ENCODE measurements around the gene SIM2.

Gene SIM2

DNA sequence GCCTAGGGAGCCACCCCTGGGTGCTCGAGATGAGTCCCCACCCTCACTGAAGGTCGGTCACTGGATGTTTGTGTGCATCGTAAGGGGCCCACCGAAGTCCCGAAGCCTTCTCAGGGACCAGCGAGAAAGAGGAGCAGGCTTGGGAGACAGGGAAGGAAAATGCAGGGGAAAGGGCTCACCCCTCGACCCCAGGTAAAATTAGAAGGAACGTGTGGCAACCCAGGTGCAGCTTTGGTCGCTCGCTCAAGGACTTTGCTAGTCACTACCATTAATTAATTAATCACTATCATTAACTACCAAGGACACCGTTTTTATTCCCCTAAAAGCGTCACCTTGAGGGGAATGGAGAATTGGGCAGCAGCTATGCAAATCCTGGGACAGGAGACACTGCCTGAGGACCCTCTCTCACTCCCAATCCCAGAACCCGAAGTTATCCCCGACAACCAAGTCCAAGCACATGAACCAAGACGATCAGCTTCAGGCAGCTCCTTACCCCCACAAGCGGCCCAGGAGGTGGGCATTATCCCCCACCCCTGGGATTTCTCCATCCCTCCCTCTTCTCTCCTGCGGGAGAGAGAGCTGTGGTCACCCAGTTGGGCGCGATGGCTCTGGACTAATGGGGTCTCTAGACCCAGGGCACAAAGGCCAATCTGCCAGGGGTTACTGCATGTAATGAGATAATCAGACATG is 4.2 kb upstream of the SIM2 start:
- Histone ChIP-seq H3K9me3 (ENCODE audit: control insufficient read depth, insufficient read depth, low read length) (no peaks in the 10 kb centered on the region; the same call in 1 of the 2 replicates), H3K4me1 (ENCODE audit: control insufficient read depth, low read length) (no peaks in the 10 kb centered on the region), H3K27me3 (ENCODE audit: control insufficient read depth, low read length) (no peaks in the 10 kb centered on the region), H3K4me3 (ENCODE audit: low read length) (no peak overlapping the region), H3K27ac (ENCODE audit: low read depth, low read length) (no peak overlapping the region), H3K36me3 (ENCODE audit: control insufficient read depth, low read length) (no peaks in the 10 kb centered on the region), H4K20me1 (ENCODE audit: control insufficient read depth, insufficient read depth, low read depth, low read length) (no peaks in the 10 kb centered on the region), H3K4me2 (ENCODE audit: low read length) (no peak overlapping the region), H3F3A (ENCODE audit: control insufficient read depth, insufficient read depth) (no peaks in the 10 kb centered on the region), H3K9me2 (replicated peaks; ENCODE audit: control insufficient read depth, low read length) (no peaks in the 10 kb centered on the region), H3K79me2 (ENCODE audit: control insufficient read depth, low read length) (no peaks in the 10 kb centered on the region)
- TF ChIP-seq EZH2phosphoT487 (IDR thresholded peaks at IDR 0.05; ENCODE audit: borderline replicate concordance, low read length) = no peak
- TF ChIP-seq, protein P1, sequence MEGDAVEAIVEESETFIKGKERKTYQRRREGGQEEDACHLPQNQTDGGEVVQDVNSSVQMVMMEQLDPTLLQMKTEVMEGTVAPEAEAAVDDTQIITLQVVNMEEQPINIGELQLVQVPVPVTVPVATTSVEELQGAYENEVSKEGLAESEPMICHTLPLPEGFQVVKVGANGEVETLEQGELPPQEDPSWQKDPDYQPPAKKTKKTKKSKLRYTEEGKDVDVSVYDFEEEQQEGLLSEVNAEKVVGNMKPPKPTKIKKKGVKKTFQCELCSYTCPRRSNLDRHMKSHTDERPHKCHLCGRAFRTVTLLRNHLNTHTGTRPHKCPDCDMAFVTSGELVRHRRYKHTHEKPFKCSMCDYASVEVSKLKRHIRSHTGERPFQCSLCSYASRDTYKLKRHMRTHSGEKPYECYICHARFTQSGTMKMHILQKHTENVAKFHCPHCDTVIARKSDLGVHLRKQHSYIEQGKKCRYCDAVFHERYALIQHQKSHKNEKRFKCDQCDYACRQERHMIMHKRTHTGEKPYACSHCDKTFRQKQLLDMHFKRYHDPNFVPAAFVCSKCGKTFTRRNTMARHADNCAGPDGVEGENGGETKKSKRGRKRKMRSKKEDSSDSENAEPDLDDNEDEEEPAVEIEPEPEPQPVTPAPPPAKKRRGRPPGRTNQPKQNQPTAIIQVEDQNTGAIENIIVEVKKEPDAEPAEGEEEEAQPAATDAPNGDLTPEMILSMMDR (IDR thresholded peaks at IDR 0.05; ENCODE audit: low read depth, low read length, poor library complexity, severe bottlenecking) = no peak

DNA sequence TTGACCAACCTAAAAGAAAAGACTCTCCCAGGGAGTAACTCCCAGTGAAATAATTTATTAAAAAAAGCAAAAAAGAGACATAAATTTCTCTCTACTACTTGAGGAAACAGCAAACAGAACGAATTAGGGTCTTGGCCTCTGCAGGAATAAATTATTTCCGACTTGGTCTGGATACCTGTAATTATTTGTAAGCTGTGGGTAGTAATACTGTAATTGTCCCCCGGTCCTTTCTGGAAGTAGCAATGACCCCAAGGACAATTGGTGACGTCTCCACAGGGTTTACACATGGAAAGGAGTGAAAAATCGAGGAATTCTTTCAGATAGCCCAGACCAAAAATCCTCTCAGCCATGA is 3.7 kb upstream of the SIM2 start:
- H3K36me3 ChIP-seq (ENCODE audit: control insufficient read depth, low read length) = no peaks in the 10 kb centered on the region
- no peaks in the 10 kb centered on the region for H3K79me2 ChIP-seq (ENCODE audit: control insufficient read depth, low read length)
- no peak overlapping the region for H3K4me2 ChIP-seq (ENCODE audit: low read length)
- no peaks in the 10 kb centered on the region; the same call in 1 of the 2 replicates for H3K9me3 ChIP-seq (ENCODE audit: control insufficient read depth, insufficient read depth, low read length)
- no peak for TF ChIP-seq EZH2phosphoT487 (IDR thresholded peaks at IDR 0.05; ENCODE audit: borderline replicate concordance, low read length)
- TF ChIP-seq, protein P1 (IDR thresholded peaks at IDR 0.05; ENCODE audit: low read depth, low read length, poor library complexity, severe bottlenecking) = no peak
- no peaks in the 10 kb centered on the region for H4K20me1 ChIP-seq (ENCODE audit: control insufficient read depth, insufficient read depth, low read depth, low read length)
- no peaks in the 10 kb centered on the region for H3F3A ChIP-seq (ENCODE audit: control insufficient read depth, insufficient read depth)
- no peaks in the 10 kb centered on the region for H3K4me1 ChIP-seq (ENCODE audit: control insufficient read depth, low read length)
- H3K4me3 ChIP-seq (ENCODE audit: low read length) = no peak overlapping the region
- H3K27me3 ChIP-seq (ENCODE audit: control insufficient read depth, low read length) = no peaks in the 10 kb centered on the region
- no peaks in the 10 kb centered on the region for H3K9me2 ChIP-seq (replicated peaks; ENCODE audit: control insufficient read depth, low read length)
- H3K27ac ChIP-seq (ENCODE audit: low read depth, low read length) = no peak overlapping the region

DNA sequence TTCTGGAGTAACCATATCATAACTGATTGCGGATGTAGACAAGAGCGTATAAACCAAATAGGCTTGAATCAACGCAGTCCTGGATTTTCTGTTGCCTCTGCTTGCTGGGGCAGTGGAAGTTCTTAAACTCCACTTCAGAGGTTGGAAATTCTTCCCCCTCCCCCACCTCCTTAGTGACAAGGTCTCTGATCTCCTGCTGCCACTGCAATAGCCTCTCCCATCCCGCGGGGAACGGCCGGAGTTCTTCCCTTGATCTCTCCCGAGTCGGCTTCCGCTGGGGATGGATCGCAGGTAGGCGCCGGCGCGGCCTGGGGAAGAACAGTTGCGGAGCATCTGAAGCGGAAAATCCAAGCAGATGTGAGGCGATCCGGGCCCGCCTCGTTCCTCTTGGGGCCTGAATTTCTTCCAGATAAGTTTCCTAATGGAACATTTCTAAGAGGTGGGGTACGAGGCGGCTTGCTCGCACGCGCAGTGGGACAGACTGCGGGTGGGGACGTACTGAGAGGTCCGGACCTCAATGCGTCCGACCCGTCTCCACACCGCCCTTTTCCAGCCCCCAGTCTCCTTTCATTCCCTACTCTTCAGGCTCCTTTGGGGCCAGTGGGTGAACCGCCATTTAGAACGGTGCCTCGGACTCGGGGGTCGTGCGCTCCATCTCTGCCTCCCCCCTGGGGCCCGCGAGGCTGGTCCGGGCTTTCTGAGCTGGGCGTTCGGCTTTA is 3.1 kb upstream of the SIM2 start:
- H3K4me2 ChIP-seq (ENCODE audit: low read length) = no peak overlapping the region
- H3K27ac ChIP-seq (ENCODE audit: low read depth, low read length) = no peak overlapping the region
- H3K4me3 ChIP-seq (ENCODE audit: low read length) = no peak overlapping the region
- H3K9me2 ChIP-seq (replicated peaks; ENCODE audit: control insufficient read depth, low read length) = no peaks in the 10 kb centered on the region
- no peaks in the 10 kb centered on the region for H4K20me1 ChIP-seq (ENCODE audit: control insufficient read depth, insufficient read depth, low read depth, low read length)
- peaks cover 2% of the 10 kb centered on the region; the same call in 1 of the 2 replicates for H3K9me3 ChIP-seq (ENCODE audit: control insufficient read depth, insufficient read depth, low read length)
- H3K27me3 ChIP-seq (ENCODE audit: control insufficient read depth, low read length) = no peaks in the 10 kb centered on the region
- H3K4me1 ChIP-seq (ENCODE audit: control insufficient read depth, low read length) = no peaks in the 10 kb centered on the region
- no peaks in the 10 kb centered on the region for H3K79me2 ChIP-seq (ENCODE audit: control insufficient read depth, low read length)
- TF ChIP-seq, protein P1 (IDR thresholded peaks at IDR 0.05; ENCODE audit: low read depth, low read length, poor library complexity, severe bottlenecking) = no peak
- no peak for TF ChIP-seq EZH2phosphoT487 (IDR thresholded peaks at IDR 0.05; ENCODE audit: borderline replicate concordance, low read length)
- H3K36me3 ChIP-seq (ENCODE audit: control insufficient read depth, low read length) = no peaks in the 10 kb centered on the region
- no peaks in the 10 kb centered on the region for H3F3A ChIP-seq (ENCODE audit: control insufficient read depth, insufficient read depth)

Data from DOHH2 (cell line).